Fibroblast of lung (primary cell): ENCODE measurements around the gene DNAH9. TPM values are rescaled to one million over a fixed set of nuclear protein-coding genes. Genes with fewer than 3 reads are reported as not detected.

ENCODE experiments used
- DNase-seq, 2 donors: peaks; one replicate each; pipeline versions ENCODE4 v3.0.0 to v3.0.0-alpha.2; 2010; ENCODE audit warnings: low read depth in 2 of 2
- H2AFZ ChIP-seq: 2 replicates; pipeline ENCODE4 v1.5.1; 2012; ENCODE audit warnings: low read length, control low read depth, inconsistent platforms
- H3K27ac ChIP-seq: 2 replicates; pipeline ENCODE4 v1.5.1; 2011; ENCODE audit warnings: low read length, control low read depth; ENCODE audit not compliant: insufficient read depth
- H3K27me3 ChIP-seq: 2 replicates; pipeline ENCODE4 v1.5.1; 2011; ENCODE audit warnings: mild to moderate bottlenecking, low read length; ENCODE audit not compliant: control insufficient read depth, insufficient read depth
- H3K36me3 ChIP-seq: 2 replicates; pipeline ENCODE4 v1.5.1; 2011; ENCODE audit warnings: low read length; ENCODE audit not compliant: control insufficient read depth, insufficient read depth
- H3K4me1 ChIP-seq: 2 replicates; pipeline ENCODE4 v1.5.1; 2011; ENCODE audit warnings: low read length; ENCODE audit not compliant: control insufficient read depth, insufficient read depth; ENCODE audit errors: extremely low read depth
- H3K4me2 ChIP-seq: 2 replicates; pipeline ENCODE4 v1.5.1; 2011; ENCODE audit warnings: low read length, control low read depth; ENCODE audit not compliant: insufficient read depth; ENCODE audit errors: extremely low read depth
- H3K4me3 ChIP-seq, 4 experiments: fragments of 200-600 bp in 1 of 4; sonication (generic) in 1 of 4; replicated peaks in 1 of 4; 2 replicates each; pipeline ENCODE4 v1.5.1; 2011 to 2016; ENCODE audit warnings: low read length in 4 of 4, low read depth in 3 of 4, mild to moderate bottlenecking in 3 of 4, control low read depth in 2 of 4, inconsistent platforms in 1 of 4, mixed read lengths in 1 of 4; ENCODE audit not compliant: insufficient read depth in 1 of 4; ENCODE audit errors: control extremely low read depth in 1 of 4
- H3K79me2 ChIP-seq: 2 replicates; pipeline ENCODE4 v1.5.1; 2012; ENCODE audit warnings: mild to moderate bottlenecking, low read length, inconsistent platforms; ENCODE audit not compliant: control insufficient read depth, insufficient read depth
- H3K9ac ChIP-seq: 2 replicates; pipeline ENCODE4 v1.5.1; 2011; ENCODE audit warnings: mild to moderate bottlenecking, low read length, control low read depth; ENCODE audit not compliant: insufficient read depth
- H3K9me3 ChIP-seq: 2 replicates; pipeline ENCODE4 v1.5.1; 2012; ENCODE audit warnings: low read depth, low read length; ENCODE audit not compliant: control insufficient read depth, insufficient read depth
- H4K20me1 ChIP-seq: 2 replicates; pipeline ENCODE4 v1.5.1; 2011; ENCODE audit warnings: low read length; ENCODE audit not compliant: control insufficient read depth, insufficient read depth; ENCODE audit errors: extremely low read depth
- EZH2 ChIP-seq: IDR thresholded peaks from 2 replicates; pipeline ENCODE4 v1.5.1; 2012; ENCODE audit warnings: low read length, control low read depth, mild to moderate bottlenecking; ENCODE audit errors: missing control alignments
- polyA plus RNA-seq, 2 donors: library from polyadenylated mRNA; depleted of rRNA in 1 of 2; stranded (reverse) in 1 of 2; unstranded in 1 of 2; fragments of >200 nt; gene quantifications; 2 replicates each; pipeline ENCODE4 v1.2.1, GENCODE V29; 2011 to 2012; ENCODE audit warnings: missing spikeins in 1 of 2
- total RNA-seq: library from RNA; depleted of rRNA; stranded (reverse); fragments of >200 nt; gene quantifications from 2 replicates; pipeline ENCODE4 v1.2.1, GENCODE V29; 2014
- TF ChIP-seq, protein P1 (sequence below), 2 donors: IDR thresholded peaks in 1 of 2; conservative IDR thresholded peaks in 1 of 2; 1 replicate in 1 of 2; 2 replicates in 1 of 2; pipeline ENCODE4 v1.5.1; 2011 to 2012; ENCODE audit warnings: low read length in 2 of 2, control low read depth in 1 of 2, inconsistent platforms in 1 of 2, low read depth in 1 of 2, mild to moderate bottlenecking in 1 of 2

Gene DNAH9
- total and polyA plus RNA-seq, 2 donors (not counting 1 experiment from before 2014, with no cell fraction given), result not detected

GRCh38 chr17:11578998-11579397, 19.3 kb upstream of the DNAH9 start:
- TF ChIP-seq, protein P1, sequence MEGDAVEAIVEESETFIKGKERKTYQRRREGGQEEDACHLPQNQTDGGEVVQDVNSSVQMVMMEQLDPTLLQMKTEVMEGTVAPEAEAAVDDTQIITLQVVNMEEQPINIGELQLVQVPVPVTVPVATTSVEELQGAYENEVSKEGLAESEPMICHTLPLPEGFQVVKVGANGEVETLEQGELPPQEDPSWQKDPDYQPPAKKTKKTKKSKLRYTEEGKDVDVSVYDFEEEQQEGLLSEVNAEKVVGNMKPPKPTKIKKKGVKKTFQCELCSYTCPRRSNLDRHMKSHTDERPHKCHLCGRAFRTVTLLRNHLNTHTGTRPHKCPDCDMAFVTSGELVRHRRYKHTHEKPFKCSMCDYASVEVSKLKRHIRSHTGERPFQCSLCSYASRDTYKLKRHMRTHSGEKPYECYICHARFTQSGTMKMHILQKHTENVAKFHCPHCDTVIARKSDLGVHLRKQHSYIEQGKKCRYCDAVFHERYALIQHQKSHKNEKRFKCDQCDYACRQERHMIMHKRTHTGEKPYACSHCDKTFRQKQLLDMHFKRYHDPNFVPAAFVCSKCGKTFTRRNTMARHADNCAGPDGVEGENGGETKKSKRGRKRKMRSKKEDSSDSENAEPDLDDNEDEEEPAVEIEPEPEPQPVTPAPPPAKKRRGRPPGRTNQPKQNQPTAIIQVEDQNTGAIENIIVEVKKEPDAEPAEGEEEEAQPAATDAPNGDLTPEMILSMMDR (conservative IDR thresholded peaks at IDR 0.05 in 1 of 2, IDR thresholded peaks at IDR 0.05 in 1 of 2; ENCODE audit: low read depth in 1 of 2, low read length in 2 of 2), result no peak
- TF ChIP-seq EZH2, result no peak
- Histone ChIP-seq H3K4me3 (no peak overlapping the region), H3K27ac (no peak overlapping the region), H3K4me2 (no peak overlapping the region), H3K79me2 (no peaks in the 10 kb centered on the region), H3K9ac (no peak overlapping the region), H3K27me3 (no peaks in the 10 kb centered on the region), H3K9me3 (no peaks in the 10 kb centered on the region), H3K36me3 (no peaks in the 10 kb centered on the region), H3K4me1 (no peaks in the 10 kb centered on the region), H2AFZ (no peak overlapping the region), H4K20me1 (no peaks in the 10 kb centered on the region)
- DNase-seq, result no peak

DNA sequence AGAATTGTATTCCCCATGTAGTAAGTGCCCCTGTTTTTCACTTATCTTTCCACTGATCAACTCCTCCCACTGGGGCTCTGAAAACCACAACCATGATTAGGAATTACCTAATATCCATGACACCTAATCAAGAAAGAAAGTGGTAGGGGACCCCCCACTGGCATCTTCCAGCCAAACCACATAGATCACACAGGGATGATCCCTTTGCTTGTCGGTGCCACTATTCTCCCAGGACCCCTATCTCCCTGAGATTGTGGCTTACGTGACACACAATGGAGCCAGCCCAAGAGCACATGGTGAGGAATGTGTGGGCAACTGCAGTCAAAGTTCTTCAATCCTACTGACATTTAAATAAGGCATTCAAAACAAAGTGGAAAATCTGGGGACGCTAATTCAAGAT, 17.6 kb upstream of the DNAH9 start:
- Histone ChIP-seq H3K4me1 (no peaks in the 10 kb centered on the region), H3K27me3 (no peaks in the 10 kb centered on the region), H3K9me3 (no peaks in the 10 kb centered on the region), H3K9ac (no peak overlapping the region), H3K4me3 (no peak overlapping the region), H3K27ac (no peak overlapping the region), H3K79me2 (no peaks in the 10 kb centered on the region), H3K4me2 (no peak overlapping the region), H2AFZ (no peak overlapping the region), H4K20me1 (no peaks in the 10 kb centered on the region), H3K36me3 (no peaks in the 10 kb centered on the region)
- TF ChIP-seq, protein P1 (conservative IDR thresholded peaks at IDR 0.05 in 1 of 2, IDR thresholded peaks at IDR 0.05 in 1 of 2; ENCODE audit: low read depth in 1 of 2, low read length in 2 of 2), result no peak
- no peak for TF ChIP-seq EZH2
- DNase-seq, result no peak

DNA sequence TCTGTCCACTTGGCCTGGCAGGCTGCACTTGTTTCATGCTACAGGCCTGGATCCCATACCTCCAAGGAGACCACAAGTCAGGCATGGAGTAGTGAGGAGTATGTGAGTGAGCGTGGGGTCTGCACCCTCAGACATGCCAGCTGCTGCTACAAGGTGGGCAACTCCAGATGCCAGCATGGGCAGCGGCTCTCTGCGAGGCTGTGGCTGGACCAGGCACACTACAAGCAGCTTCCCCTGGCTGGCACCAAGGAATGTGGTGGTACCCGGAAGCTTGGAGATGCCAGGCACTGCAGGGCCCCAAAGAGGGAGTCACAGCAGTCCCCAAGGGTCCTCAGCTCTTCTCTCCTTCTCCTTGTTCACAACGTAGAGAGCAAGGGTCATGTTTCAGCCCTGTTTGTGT, 16.1 kb upstream of the DNAH9 start:
- Histone ChIP-seq H3K9ac (no peak overlapping the region), H3K79me2 (no peaks in the 10 kb centered on the region), H3K27me3 (no peaks in the 10 kb centered on the region), H3K4me3 (no peak overlapping the region), H3K9me3 (no peaks in the 10 kb centered on the region), H3K4me2 (no peak overlapping the region), H2AFZ (no peak overlapping the region), H4K20me1 (no peaks in the 10 kb centered on the region), H3K36me3 (no peaks in the 10 kb centered on the region), H3K4me1 (no peaks in the 10 kb centered on the region), H3K27ac (no peak overlapping the region)
- no peak for TF ChIP-seq EZH2
- DNase-seq, result no peak
